GM19023 (cell line): ENCODE measurements around the gene SNAI3.

ENCODE experiments used
- ATAC-seq: cut with Tn5 transposase; IDR thresholded peaks from one replicate; pipeline ENCODE4 v1.9.1; 2021; ENCODE audit warnings: mild to moderate bottlenecking, moderate library complexity; ENCODE audit not compliant: unreplicated experiment

SNAI3 gene

DNA sequence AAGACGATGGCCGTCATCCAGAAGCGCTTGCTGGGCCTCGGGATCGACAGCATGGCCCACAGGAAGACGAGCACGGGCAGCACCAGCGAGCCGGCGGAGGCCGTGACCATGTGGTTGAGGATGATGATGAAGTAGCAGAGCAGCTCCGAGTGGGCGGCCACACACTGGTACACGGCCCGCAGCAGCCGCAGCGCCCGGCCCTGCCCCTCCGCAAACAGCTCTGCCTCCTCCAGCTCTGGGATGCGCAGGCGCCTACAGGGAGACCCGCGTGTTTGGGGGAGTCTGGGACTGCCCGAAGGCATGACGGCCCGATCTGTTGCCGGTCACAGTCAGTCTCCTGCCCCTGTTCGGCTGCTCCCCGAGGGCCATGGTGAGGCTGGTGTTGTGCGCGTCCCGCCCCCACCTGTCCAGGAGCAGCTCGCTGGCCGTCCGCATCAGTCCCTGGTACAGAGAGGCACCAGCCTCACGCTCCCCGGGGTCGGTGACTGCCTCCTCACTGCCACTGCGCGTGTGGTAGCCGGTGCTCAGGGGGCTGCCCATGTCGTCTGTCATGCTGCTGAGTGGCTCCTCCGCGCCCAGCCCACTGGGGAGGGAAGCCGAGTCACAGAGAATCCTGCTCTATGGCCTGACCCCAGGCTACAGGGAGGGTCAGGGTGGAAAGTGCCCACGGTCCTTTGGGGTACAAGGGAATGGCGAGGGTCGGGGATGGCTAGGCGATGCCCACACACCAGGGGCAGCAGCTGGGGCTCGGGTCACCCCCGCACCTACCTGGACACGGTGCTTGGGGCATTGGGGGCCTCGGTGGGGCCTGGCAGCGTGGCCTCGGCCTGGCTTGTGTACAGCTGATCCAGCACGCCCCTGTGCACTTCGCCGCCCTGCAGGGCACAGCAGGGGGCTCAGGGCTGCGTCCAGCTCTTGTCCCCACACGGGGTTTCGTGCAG is 35.8 kb upstream of the SNAI3 start:
- no peak for ATAC-seq

DNA sequence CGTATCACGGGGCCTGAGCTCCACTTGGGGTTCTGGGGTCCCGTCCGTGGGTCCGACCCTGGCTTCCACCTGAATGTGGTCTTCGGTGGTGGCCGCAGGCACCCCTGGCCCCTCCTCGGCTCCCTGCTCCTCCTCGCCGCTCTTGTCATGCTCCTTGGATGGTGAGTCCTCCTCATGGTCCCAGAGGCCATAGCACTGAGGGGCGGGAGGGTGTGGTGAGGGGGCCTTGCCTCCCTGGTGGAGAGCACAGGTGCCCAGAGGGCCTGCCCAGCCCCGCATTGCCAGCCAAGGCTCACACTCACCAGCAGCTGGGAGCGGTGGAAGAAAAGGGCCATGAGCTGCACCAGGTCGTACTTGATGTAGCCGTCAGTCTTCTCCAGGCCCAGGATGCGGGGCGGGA is 34.9 kb upstream of the SNAI3 start:
- no peak for ATAC-seq

DNA sequence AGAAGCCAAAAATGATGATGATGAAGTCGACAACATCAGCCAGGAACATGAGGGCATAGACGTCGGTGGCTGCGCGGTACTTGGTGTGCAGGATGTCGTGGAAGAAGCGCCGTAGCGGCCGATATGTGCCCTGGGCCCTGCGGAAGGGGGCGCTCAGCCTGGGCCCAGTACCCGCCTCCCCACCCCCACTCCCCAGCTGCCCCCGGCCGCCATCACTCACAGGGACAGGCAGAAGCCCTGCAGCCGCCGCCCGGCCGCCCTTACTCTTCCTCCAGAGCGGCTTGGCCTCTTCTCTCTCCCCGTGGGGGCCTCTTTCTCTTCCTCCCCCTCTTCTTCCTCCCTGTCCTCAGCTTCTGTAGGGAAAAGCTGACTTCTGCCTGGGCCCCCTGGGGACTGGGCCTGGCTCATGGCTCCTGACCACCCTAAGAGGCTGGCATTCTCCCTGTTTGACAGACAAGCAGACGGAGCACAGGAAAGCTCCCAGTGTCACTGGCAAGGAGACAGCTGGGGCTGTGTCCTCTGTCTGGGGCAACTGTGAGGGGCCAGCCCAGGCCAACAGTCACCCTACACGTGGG is 34.2 kb upstream of the SNAI3 start:
- no peak for ATAC-seq

DNA sequence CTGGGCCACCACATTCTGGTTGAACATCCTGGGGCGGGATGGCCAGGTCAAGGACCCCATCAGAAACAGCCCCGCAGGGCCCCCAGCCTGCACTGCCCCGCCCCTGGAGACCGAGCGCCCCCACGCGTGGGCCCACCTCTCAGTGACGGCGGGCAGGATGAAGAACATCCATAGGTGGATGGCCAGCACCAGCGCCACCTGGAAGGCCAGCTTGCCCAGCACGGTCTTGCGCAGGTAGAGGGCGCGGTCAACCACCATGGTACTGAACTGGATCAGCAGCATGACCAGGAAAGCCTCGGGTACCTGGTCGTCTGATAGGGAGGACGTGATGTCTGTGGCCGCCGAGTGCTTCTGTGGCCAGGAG is 33.6 kb upstream of the SNAI3 start:
- no peak for ATAC-seq

DNA sequence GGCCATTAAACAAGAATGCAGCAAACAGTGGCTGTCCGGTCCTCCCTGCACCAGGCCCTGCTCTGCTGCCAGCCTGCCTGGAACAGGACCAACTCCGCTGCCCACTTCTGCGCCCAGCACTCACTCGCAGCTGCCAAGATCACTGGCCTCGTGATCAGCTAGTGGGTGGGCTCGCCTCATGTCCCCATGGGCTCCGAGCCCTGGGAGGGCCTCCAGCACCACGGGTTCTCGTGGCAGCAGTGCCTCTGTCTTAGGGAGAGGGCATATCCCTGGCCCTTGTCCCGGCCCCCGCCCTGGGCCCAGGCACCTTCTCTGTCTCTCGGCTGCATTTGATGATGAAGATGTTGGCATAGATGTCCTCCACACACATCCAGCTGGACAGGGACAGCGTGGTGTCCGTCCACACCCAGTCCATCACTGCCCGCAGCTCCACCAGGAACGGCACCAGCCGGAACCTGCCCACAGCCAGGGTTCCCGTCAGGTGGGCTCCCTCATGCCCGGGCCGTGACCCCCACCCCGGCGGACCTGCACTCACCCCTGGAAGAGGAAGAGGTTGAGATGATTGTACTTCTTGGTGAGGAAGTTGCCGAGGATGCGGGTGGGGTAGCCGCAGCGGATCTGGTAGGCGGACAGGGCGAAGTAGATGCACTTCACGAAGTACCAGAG is 33.1 kb upstream of the SNAI3 start:
- ATAC-seq, result no peak

DNA sequence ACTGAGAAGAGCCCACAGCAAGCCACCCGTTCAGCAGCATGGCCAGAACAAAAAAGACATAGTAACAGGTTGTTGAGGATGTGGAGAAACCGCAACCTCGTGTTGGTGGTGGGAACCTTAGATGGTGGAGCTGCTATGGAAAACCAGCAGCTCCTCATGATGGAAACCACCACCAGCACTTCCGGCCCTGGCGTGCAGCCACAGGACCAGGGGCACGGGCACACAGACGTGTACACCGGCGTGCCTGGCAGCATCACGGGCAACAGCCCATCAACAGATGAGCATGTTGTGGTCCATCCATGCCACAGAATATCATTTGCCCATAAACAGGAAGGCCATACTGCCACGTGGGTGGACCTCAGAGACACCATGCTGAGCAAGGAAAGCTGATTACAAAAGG is 31.9 kb upstream of the SNAI3 start:
- ATAC-seq, result no peak

DNA sequence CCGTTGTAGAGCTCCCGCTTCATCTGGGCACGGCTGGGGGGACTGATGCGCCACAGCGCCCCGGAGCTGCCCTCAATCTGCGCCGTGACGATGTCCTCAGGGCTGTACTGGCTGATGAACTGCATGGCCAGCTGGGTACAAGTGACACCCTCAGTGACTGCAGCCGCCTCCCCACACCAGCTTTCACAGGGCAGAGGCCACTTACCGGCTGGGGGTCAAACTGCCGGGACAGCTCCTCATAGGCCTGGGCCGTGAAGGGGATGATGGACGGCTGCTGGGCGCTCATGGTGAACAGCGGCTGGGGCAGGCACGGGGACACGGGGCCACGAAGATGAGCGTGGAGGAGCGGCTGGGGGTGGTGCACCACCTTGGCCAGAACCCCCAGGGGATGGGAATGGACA is 30.3 kb upstream of the SNAI3 start:
- ATAC-seq, result no peak

DNA sequence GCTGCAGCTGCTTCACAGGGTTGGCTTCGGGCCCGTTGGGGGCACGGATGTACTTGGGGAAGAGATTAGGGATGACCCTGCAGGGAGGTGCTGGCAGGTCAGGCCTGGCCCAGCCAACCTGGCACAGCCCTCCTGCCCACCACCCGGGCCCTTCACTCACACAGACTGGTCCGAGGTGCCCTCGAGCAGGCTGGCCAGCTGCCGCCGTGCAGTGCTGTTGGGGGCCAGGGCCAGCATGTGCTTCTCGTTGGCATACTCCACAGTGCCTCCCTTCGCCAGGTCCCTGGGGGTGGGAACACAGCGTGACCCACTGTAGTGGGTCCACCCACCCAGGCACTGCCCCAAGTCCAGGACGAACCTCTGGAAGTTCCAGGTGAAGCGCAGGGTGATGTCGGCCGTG is 29.9 kb upstream of the SNAI3 start:
- no peak for ATAC-seq

DNA sequence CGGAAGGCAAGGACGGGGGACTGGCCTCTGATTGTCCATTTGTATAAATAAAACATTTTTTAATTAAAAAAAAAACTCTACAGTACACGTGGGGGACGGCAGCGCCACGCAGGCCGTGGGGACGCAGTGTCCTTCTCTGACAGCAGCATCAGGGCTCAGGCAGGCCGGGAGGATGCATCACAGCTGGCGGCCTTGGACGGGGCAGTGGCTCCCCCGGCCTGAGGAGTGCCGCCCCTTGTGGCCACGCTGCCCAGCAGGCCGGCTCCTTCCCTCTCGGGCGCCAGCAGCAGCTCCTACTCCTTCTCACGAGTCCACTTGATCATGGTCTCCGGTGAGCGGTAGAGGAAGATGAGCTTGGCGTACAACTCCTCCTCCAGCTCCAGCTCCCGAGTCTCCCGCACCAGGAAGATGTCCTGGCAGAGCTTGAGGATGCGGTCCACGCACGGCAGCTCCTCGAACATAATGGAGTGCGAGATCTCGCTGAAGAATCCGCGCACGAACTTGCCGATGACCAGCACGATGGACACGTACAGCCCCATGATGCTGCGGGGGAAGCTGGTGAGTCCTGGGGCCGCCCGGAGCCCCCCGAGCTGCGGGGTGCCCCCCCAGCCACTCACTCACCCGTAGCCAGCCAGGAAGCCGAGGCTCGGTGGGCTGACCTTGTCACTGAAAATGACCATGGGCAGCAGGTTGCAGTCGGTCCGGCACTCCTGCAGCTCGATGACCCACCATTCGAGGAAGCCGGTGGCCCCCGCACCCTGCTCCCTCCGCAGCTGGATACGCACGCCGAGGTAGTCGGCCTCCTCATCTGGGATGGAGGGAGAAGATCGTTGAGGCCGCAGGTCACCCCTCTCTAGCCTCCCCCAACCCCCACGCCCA is 29.2 kb upstream of the SNAI3 start:
- no peak for ATAC-seq

DNA sequence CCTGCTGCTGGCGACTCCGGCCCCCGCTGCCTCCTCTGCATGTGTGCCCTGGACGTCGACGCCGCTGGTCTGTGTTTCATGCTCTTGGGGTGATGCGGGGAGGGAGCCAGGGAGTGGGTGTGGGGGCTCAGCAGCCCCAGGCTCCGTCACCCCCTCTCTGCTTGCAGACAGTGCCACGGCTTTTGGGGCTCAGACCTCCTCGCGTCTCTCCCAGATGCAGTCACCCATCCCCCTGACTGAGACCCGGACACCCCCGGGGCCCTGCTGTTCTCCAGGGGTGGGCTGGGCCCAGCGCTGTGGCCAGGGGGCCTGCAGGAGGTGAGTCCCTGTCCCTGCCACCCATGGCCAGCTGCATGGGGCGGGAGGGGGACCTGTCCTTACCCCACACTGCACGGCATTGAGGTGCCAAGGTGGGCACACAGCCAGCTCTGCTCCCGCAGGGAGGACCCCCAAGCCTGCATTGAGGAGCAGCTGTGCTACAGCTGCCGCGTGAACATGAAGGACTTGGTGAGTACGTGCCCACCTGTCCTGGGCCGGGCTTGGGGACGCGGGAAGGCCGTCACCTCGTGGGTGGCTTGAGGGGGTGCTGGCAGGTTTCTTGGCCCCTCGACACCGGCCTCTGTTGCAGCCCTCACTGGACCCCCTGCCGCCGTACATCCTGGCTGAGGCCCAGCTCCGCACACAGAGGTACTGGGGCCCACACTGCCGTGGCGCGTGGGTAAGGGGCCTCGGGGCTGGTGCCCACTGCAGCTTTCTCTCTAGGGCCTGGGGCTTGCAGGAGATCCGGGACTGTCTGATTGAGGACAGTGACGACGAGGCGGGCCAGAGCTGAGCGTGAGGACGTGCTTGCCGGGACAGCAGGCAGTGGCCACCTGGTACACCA is 28.4 kb upstream of the SNAI3 start:
- no peak for ATAC-seq

DNA sequence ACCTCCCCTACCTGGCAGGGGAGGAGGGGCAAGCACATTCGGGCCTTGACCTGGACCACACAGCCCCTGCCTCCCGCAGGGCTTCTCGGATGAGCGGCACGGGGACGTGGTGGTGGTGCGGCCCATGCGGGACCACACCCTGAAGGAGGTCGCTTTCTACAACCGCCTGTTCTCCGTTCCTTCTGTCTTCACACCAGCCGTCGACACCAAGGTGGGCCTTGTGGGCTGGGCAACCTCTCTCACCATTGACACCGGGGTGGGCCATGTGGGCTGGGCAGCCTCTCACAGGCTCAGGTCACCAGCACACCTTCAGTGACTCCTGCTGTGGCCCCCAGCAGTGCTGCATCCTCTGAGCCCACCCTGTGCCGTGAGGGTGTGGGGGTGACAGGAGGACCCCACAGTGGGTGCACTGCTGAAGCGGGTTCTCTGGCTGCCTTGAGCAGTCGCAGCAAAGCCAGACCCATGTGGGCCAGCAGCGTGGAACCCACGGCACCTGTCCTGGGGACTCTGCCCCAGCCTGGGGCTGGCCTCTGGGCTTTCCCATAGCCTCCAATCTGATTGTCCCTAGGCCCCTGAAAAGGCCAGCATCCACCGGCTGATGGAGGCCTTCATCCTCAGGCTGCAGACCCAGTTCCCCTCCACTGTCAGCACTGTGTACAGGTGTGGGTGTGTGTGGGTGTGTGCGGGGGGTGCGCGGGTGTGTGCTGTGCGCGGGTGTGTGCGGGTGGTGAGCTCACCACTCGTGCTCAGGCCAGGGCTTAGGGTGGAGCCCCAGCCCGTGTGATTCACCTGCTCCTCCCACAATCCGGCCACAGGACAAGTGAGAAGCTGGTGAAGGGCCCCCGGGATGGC is 27.5 kb upstream of the SNAI3 start:
- ATAC-seq, result no peak

DNA sequence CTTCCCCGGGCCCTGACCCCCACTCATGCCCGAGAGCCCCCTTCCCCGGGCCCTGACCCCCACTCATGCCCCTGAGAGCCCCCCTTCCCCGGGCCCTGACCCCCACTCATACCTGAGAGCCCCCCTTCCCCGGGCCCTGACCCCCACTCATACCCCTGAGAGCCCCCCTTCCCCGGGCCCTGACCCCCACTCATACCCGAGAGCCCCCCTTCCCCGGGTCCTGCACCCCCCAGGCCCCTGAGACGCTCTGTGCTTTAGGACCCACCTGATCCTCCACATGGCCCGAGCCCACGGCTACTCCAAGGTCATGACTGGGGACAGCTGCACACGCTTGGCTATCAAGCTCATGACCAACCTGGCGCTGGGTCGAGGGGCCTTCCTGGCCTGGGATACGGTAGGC is 26.7 kb upstream of the SNAI3 start:
- no peak for ATAC-seq

DNA sequence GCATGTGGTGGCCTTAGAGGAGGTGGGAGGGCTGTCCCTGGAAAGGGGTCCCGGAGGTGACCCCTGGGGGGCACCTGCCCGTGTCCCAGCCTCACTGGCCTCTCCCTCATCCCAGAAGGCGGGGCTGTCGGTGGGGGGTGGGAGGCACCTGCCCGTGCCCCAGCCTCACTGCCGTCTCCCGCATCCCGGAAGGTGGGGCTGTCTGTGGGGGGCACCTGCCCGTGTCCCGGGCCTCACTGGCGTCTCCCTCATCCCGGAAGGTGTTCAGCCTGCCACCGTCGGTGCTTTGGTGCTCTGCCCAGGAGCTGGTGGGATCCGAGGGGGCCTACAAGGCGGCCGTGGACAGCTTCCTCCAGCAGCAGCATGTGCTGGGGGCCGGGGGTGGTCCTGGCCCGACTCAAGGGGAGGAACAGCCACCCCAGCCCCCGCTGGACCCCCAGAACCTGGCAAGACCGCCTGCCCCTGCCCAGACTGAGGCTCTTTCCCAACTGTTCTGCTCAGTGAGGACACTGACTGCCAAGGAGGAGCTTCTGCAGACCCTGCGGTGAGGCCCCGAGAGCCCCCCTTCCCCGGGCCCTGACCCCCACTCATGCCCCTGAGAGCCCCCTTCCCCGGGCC is 26.2 kb upstream of the SNAI3 start:
- ATAC-seq, result no peak

DNA sequence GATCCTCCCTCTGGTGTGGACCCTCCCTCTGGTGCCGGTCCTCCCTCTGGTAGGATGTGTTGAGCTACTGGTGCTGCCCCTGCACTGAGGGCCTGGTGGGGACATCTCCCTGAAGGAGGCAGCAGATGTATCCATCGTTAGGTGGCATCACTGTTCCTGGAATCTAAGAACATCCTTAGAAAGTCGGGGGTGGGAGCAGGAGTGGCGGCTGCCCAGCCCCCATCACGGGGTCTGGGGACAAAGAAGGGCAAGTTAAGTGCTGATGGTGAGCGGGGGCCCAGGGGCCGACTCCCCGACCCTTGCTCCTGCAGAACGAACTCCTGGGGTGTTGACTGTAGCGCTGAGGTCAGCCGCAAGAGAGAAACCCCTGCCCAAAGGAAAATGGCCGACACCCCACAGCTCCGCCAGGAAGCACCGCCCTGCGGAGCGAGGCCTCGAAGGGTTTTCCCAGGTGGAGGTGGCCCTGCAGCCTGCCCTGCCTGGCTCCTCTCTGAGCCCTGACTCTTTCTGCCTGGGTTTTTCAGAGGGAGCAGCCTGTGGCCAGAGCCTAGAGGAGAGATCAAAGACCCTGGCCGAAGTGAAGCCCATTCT is 25.5 kb upstream of the SNAI3 start:
- ATAC-seq, result no peak

DNA sequence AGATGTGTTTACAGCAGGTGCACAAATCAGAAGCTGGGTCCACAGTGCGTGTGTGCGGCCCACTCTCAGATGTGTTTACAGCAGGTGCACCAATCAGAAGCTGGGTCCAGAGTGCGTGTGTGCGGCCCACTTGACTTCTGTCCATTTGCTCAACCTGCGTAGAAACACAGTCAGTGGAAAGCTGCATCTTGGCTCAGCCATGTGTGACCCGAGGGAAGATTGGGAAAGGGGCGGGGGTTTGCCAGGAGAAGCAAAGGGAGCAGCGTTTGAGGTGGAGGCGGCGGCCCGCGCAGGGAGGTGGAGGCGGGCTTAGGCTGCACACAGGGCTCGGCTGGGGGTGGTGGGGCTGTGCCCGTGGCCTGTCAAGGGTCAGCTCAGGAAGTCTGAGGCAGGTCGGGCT is 24.2 kb upstream of the SNAI3 start:
- ATAC-seq, result no peak

DNA sequence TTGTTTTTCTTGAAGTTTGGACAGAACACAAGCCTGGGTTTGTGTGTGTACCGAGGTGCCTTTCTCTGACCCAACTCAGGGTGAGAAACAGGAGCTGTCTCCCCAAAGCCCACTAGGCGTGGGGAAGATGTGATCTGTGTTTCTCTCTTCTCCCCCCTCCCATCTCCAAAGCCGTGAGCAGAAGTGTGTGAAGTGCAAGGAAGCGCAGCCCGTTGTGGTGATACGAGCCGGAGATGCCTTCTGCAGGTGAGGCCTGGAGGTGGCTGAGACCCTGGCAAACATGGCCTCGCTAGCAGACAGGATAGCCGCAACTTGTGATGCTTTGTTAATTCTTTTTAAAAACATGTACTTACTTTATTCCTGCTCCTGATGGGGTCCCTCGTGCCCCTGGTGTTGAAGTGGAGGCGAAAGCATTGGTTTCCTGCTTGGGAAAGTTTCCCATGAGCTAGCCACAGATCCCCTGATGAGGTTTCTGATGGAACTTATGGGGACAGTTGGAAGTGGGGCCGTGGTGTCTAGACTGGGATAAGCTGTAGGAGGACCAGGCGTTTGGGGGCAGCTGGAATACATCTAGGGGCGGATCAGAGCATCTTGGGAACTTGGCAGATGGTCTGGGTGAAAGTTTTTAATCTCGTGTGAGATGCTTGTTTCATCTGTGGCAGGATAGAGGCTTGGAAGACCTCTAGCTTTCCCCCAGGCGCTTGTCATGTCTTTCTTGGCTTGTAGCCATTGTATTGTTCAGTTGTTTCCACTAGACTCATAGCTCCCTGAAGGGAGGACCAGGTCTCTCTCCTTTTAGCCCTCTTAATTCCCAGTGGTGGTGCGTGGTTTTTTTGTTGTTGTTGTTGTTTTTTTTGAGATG is 20.9 kb upstream of the SNAI3 start:
- no peak for ATAC-seq

DNA sequence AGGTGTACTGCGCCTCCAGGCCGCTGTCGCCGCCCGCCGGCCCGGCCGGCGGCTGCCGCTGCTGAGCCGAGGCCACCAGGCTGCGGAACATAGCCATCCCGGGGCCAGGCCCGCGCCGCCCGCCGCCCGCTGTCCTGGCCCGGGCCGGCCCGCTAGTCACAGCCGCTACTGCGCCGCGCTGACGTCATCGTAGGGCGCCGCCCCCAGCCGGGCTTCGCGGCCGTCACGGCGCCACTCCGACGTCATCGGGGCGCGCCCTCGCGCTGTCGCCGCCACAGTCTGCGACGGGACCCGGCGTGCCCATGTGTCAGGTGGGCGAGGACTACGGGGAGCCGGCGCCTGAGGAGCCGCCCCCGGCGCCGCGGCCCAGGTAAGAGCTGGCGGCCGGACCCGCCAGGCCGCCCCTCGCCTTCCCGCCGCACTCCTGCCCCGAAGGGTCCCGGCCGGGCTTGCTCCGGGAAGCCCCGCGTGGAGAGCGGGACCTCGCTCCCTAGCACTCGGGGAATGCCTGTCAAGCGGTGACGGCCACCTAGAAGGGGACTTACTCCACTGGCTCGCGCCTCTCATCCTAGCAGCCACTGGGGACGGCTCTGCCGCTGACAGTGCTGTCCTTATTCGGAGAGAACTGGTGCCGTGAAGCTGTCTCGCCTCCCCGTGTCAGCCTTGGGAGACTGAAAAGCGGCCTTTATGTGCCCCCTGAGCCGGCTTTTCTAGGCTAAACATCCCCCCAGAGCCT is 20.1 kb upstream of the SNAI3 start, which contains the start of the genes CTU2 and RNF166:
Gene CTU2 (plus strand): TSS at position 275 of the 736 bp plus-strand sequence. CDS start 28 bp downstream, at position 303.
Gene RNF166 (minus strand): TSS at position 180 of the 736 bp plus-strand sequence. CDS start 83 bp downstream, at position 97.
- ATAC-seq, result peak; percentile 71
